Neural progenitor cell (in vitro differentiated cells): ENCODE results near the gene CBLB. TPM values are rescaled to one million over a fixed set of nuclear protein-coding genes. Genes with fewer than 3 reads are reported as not detected.

Experiments
- DNase-seq: peaks from one replicate; pipeline ENCODE4 v3.0.0-alpha.2; 2016; ENCODE audit warnings: low spot score
- H2AFZ ChIP-seq: fragments of 200-600 bp; sonication (generic); replicated peaks from 2 replicates; pipeline ENCODE4 v1.6.1; 2016; ENCODE audit warnings: antibody characterized with exemption
- H3F3A ChIP-seq: fragments of 200-600 bp; sonication (generic); 2 replicates; pipeline ENCODE4 v1.6.1; 2016; ENCODE audit warnings: antibody characterized with exemption, low read depth
- H3K27ac ChIP-seq: fragments of 200-600 bp; sonication (generic); 2 replicates; pipeline ENCODE4 v1.5.1; 2016; ENCODE audit warnings: mild to moderate bottlenecking
- H3K27me3 ChIP-seq: fragments of 200-600 bp; sonication (generic); 2 replicates; pipeline ENCODE4 v1.6.1; 2016; ENCODE audit warnings: mild to moderate bottlenecking, moderate library complexity
- H3K36me3 ChIP-seq: fragments of 200-600 bp; sonication (generic); 2 replicates; pipeline ENCODE4 v1.5.1; 2016
- H3K4me1 ChIP-seq: fragments of 200-600 bp; sonication (generic); 2 replicates; pipeline ENCODE4 v1.6.1; 2016; ENCODE audit warnings: mixed run types
- H3K4me2 ChIP-seq: fragments of 200-600 bp; sonication (generic); 2 replicates; pipeline ENCODE4 v1.6.1; 2016
- H3K4me3 ChIP-seq: fragments of 200-600 bp; sonication (generic); 2 replicates; pipeline ENCODE4 v1.5.1; 2016
- H3K79me2 ChIP-seq: fragments of 200-600 bp; sonication (generic); 2 replicates; pipeline ENCODE4 v1.6.1; 2016; ENCODE audit warnings: low read depth
- H3K9ac ChIP-seq: fragments of 200-600 bp; sonication (generic); 2 replicates; pipeline ENCODE4 v1.6.1; 2016
- H3K9me3 ChIP-seq: fragments of 200-600 bp; sonication (generic); 2 replicates; pipeline ENCODE4 v1.5.1; 2016; ENCODE audit warnings: low read depth
- H4K20me1 ChIP-seq: fragments of 200-600 bp; sonication (generic); 2 replicates; pipeline ENCODE4 v1.6.1; 2016; ENCODE audit warnings: low read depth
- H3K27ac Mint-ChIP-seq: 3 replicates; pipeline ENCODE4 v1.8.0; 2021; ENCODE audit warnings: mixed read lengths
- H3K27me3 Mint-ChIP-seq: 2 replicates; pipeline ENCODE4 v1.8.0; 2022; ENCODE audit warnings: low read depth, mild to moderate bottlenecking, inconsistent platforms, moderate library complexity, mixed read lengths; ENCODE audit not compliant: insufficient read depth
- H3K36me3 Mint-ChIP-seq: 3 replicates; pipeline ENCODE4 v1.8.0; 2021; ENCODE audit warnings: mixed read lengths
- H3K4me1 Mint-ChIP-seq: 3 replicates; pipeline ENCODE4 v1.8.0; 2021; ENCODE audit warnings: mixed read lengths
- H3K4me3 Mint-ChIP-seq: 3 replicates; pipeline ENCODE4 v1.8.0; 2021; ENCODE audit warnings: mild to moderate bottlenecking, moderate library complexity, mixed read lengths
- H3K9me3 Mint-ChIP-seq: 3 replicates; pipeline ENCODE4 v1.8.0; 2020; ENCODE audit warnings: mixed read lengths
- CTCF ChIP-seq: fragments of 200-600 bp; sonication (generic); IDR thresholded peaks from 2 replicates; pipeline ENCODE4 v1.5.1; 2017; ENCODE audit warnings: antibody characterized with exemption, mild to moderate bottlenecking
- EZH2 ChIP-seq: fragments of 200-600 bp; sonication (generic); IDR thresholded peaks from 2 replicates; pipeline ENCODE4 v1.6.1; 2017; ENCODE audit warnings: antibody characterized with exemption, mild to moderate bottlenecking, moderate library complexity
- EZH2phosphoT487 ChIP-seq: fragments of 200-600 bp; sonication (generic); IDR thresholded peaks from 2 replicates; pipeline ENCODE4 v1.6.1; 2017; ENCODE audit warnings: antibody characterized with exemption
- total RNA-seq: library from RNA; depleted of rRNA; stranded (reverse); fragments of >200 nt; gene quantifications from 2 replicates; pipeline ENCODE4 v1.2.3, GENCODE V29; 2015; ENCODE audit warnings: low replicate concordance

Gene CBLB
- total RNA-seq, 1 donor from 2014 or later = 105 TPM

DNA sequence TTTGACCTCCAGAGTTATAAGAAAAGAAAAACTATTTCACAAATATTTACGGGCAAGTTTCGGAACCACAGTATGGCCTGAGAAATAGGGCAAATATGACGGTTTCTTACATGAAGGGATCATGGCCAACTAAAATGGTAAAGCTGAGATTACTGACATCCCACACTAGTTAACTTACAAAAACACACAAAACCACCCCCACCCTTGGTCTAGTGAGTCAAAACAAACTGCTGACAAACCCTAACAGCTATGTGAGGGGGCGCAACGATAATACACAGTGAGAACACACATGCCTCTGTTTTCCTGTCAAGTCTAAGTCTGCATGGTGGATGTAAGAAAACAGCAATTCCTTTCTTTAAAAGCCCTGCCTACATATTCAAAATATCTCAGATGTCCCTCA, 32.3 kb downstream of the CBLB start:
- Histone ChIP-seq H3K36me3 (no peaks in the 10 kb centered on the region), H4K20me1 (peaks cover 12% of the 10 kb centered on the region), H3K4me3 (no peak overlapping the region), H3K4me1 (peaks cover 14% of the 10 kb centered on the region), H3K27ac (no peak overlapping the region), H3K4me2 (no peak overlapping the region), H3K27me3 (no peaks in the 10 kb centered on the region), H3F3A (no peaks in the 10 kb centered on the region), H3K79me2 (peaks cover 52% of the 10 kb centered on the region), H3K9me3 (no peaks in the 10 kb centered on the region), H3K9ac (no peak overlapping the region), H2AFZ (no peak overlapping the region)
- Mint-ChIP-seq H3K36me3 (peaks cover 28% of the 10 kb centered on the region), H3K4me3 (no peak overlapping the region), H3K9me3 (no peaks in the 10 kb centered on the region), H3K27me3 (no peaks in the 10 kb centered on the region), H3K27ac (no peak overlapping the region), H3K4me1 (peaks cover 11% of the 10 kb centered on the region)
- DNase-seq = no peak
- TF ChIP-seq CTCF = no peak
- no peak for TF ChIP-seq EZH2
- no peak for TF ChIP-seq EZH2phosphoT487

GRCh38 chr3:105835606-105836005, 33.2 kb downstream of the CBLB start:
- Mint-ChIP-seq H3K27me3 (no peaks in the 10 kb centered on the region), H3K9me3 (peaks cover 6% of the 10 kb centered on the region), H3K36me3 (peaks cover 35% of the 10 kb centered on the region), H3K4me3 (no peak overlapping the region), H3K4me1 (peaks cover 11% of the 10 kb centered on the region), H3K27ac (no peak overlapping the region)
- Histone ChIP-seq H4K20me1 (peaks cover 15% of the 10 kb centered on the region), H3K4me2 (no peak overlapping the region), H3K36me3 (no peaks in the 10 kb centered on the region), H3K27ac (no peak overlapping the region), H3K9me3 (no peaks in the 10 kb centered on the region), H3K4me3 (no peak overlapping the region), H3K79me2 (peaks cover 62% of the 10 kb centered on the region), H3K27me3 (no peaks in the 10 kb centered on the region), H3F3A (no peaks in the 10 kb centered on the region), H2AFZ (no peak overlapping the region), H3K4me1 (peaks cover 14% of the 10 kb centered on the region), H3K9ac (no peak overlapping the region)
- no peak for TF ChIP-seq CTCF
- no peak for TF ChIP-seq EZH2
- no peak for TF ChIP-seq EZH2phosphoT487
- DNase-seq = no peak

DNA sequence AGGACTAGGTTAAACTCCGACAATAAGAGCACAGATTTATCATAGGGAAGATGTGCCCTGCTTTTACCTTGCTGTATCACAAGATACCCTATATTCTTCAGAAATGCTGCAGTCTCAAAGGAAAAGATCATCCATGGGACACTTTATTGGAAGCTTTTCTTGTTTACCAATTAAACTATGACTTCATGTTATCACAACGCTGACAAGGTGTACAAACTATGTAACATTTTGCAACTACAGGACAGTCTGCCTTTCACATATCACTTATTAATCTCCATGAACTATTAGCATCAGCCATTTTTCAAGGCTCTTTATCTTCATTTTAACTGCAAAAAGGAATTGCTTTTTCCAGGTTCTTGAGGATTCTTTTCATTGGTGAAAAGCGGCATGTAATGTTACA, 34.0 kb downstream of the CBLB start:
- H3F3A ChIP-seq = no peaks in the 10 kb centered on the region
- no peaks in the 10 kb centered on the region for H3K27me3 Mint-ChIP-seq
- peaks cover 32% of the 10 kb centered on the region for H3K36me3 Mint-ChIP-seq
- H3K9me3 Mint-ChIP-seq = peaks cover 6% of the 10 kb centered on the region
- peaks cover 65% of the 10 kb centered on the region for H3K79me2 ChIP-seq
- no peak overlapping the region for H3K4me3 ChIP-seq
- DNase-seq = no peak
- no peak overlapping the region for H3K27ac ChIP-seq
- H3K27me3 ChIP-seq = no peaks in the 10 kb centered on the region
- no peak overlapping the region for H2AFZ ChIP-seq
- TF ChIP-seq EZH2phosphoT487 (no peak), CTCF (no peak), EZH2 (no peak)
- H3K4me3 Mint-ChIP-seq = no peak overlapping the region
- no peak overlapping the region for H3K27ac Mint-ChIP-seq
- no peak overlapping the region for H3K4me2 ChIP-seq
- no peaks in the 10 kb centered on the region for H3K9me3 ChIP-seq
- H3K4me1 Mint-ChIP-seq = peaks cover 11% of the 10 kb centered on the region
- H3K9ac ChIP-seq = no peak overlapping the region
- H4K20me1 ChIP-seq = peaks cover 17% of the 10 kb centered on the region
- peaks cover 14% of the 10 kb centered on the region for H3K4me1 ChIP-seq
- H3K36me3 ChIP-seq = no peaks in the 10 kb centered on the region
